Measurements from ENCODE around the gene TMEM117.
"Not testable (repeated sequence)": the region's sequence is repeated elsewhere in the genome, so short reads cannot be mapped to it uniquely, and the experiment has no call there.

Gene TMEM117

DNA sequence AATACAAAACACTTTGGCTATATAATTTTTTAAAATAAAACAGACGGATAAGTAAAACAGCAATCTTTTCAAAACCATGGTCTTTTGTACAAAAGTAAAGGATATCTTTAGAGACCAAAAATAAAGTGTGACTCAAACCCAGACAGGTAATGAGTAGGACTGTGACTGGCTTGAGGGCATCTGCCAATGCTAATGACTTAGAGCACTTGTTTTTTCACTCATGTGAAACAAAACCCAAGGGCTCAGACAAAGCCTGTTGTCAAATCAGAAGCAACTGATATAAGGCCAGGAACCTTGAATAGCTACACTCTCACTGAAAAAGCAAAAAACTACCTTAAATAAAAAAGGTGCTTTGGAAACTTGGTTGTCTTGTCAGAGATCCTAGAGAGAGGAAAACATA is 357.4 kb downstream of the TMEM117 start:
- H3K4me3 ChIP-seq (ENCODE audit: low read depth, low read length): no peak overlapping the region
- TF ChIP-seq, protein P1, sequence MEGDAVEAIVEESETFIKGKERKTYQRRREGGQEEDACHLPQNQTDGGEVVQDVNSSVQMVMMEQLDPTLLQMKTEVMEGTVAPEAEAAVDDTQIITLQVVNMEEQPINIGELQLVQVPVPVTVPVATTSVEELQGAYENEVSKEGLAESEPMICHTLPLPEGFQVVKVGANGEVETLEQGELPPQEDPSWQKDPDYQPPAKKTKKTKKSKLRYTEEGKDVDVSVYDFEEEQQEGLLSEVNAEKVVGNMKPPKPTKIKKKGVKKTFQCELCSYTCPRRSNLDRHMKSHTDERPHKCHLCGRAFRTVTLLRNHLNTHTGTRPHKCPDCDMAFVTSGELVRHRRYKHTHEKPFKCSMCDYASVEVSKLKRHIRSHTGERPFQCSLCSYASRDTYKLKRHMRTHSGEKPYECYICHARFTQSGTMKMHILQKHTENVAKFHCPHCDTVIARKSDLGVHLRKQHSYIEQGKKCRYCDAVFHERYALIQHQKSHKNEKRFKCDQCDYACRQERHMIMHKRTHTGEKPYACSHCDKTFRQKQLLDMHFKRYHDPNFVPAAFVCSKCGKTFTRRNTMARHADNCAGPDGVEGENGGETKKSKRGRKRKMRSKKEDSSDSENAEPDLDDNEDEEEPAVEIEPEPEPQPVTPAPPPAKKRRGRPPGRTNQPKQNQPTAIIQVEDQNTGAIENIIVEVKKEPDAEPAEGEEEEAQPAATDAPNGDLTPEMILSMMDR (IDR thresholded peaks at IDR 0.05; ENCODE audit: low read depth, low read length): no peak

DNA sequence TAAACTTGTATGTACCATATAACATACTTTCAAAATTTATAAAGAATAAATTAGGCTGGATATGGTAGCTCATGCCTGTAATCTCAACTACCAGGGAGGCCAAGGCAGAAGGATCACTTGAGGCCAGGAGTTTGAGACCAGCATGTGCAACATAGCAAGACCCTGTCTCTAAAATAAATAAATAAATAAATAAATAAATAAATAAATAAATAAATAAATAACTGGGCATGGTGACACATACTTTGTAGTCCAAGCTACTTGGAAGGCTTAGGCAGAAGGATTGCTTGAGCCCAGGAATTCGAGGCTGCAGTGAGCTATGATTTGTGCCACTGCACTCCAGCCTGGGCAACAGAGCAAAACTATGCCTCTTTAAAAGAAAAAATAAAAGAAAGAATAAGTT is 359.8 kb downstream of the TMEM117 start:
- H3K4me3 ChIP-seq (ENCODE audit: low read depth, low read length): not testable (repeated sequence)

DNA sequence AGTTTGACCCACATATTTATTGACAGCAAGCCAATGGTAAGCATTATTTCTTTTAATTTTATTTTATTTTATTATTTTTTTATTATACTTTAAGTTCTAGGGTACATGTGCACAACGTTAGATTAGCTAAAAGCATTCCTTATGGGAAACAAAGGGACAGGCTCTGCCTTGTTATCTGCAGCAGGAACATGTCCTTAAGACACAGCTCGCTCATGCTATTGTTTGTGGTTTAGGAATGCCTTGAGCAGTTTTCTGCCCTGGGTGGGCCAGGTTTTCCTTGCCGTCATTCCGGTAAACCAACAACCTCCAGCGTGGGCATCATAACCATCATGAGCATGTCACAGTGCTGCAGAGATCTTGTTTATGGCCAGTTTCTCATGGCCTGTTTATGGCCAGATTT is 370.2 kb downstream of the TMEM117 start:
- TF ChIP-seq, protein P1 (IDR thresholded peaks at IDR 0.05; ENCODE audit: low read depth, low read length): no peak
- H3K4me3 ChIP-seq (ENCODE audit: low read depth, low read length): no peak overlapping the region

DNA sequence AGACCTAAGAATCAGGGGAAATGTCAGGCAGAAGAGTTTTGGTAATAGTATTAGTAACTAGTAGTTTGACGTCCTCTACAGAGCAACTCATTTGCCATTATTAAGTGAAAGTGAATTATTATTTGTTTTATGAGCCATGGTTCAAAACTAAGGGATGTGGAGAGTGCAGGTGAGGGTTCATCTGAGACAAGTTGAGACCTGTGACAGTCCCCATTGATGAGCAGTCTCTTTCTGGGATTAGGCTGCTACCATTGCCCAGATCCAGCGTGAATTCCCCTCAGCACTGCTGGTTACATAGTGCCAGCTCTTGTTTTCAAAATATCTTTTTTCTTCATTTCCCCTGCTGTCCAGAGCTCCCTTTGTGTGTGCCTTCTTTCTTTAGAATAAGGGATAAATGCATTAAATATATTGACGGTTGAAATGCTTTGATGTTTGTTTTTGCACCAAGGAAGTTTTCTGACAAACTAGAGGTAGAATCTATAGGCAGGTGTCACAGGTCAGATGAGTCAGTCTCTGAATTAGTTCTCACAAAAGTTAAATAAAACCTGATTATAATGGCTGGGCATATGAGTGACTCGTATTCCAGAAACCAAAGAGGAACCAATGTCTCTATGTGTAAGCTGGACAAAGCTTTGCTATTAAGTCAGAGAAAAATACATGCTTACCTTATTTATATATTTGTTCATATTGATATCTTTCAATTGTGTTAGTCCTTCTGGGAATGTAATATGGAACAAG is 381.4 kb downstream of the TMEM117 start:
- no peak overlapping the region for H3K4me3 ChIP-seq (ENCODE audit: low read depth, low read length)
- TF ChIP-seq, protein P1 (IDR thresholded peaks at IDR 0.05; ENCODE audit: low read depth, low read length): no peak

DNA sequence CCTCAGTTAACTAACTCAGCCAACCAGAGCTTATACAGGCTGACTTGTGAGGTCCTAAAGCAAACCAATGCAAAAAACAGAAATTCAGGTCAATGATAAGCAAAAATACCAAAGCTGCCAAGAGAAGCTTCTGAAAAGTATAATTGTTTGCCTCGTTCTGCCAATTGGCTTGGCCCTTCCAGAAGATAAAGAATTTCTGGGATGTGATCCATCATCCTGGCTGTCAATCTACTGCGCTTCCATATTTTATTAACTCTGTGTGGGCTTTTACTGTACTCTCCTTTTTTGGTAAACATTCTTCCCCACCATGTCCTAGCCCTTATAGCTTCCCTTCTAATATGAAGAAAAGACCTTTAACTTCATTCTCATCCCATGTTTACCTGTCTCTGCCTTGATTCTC is 387.9 kb downstream of the TMEM117 start:
- TF ChIP-seq, protein P1 (IDR thresholded peaks at IDR 0.05; ENCODE audit: low read depth, low read length): no peak
- H3K4me3 ChIP-seq (ENCODE audit: low read depth, low read length): no peak overlapping the region

DNA sequence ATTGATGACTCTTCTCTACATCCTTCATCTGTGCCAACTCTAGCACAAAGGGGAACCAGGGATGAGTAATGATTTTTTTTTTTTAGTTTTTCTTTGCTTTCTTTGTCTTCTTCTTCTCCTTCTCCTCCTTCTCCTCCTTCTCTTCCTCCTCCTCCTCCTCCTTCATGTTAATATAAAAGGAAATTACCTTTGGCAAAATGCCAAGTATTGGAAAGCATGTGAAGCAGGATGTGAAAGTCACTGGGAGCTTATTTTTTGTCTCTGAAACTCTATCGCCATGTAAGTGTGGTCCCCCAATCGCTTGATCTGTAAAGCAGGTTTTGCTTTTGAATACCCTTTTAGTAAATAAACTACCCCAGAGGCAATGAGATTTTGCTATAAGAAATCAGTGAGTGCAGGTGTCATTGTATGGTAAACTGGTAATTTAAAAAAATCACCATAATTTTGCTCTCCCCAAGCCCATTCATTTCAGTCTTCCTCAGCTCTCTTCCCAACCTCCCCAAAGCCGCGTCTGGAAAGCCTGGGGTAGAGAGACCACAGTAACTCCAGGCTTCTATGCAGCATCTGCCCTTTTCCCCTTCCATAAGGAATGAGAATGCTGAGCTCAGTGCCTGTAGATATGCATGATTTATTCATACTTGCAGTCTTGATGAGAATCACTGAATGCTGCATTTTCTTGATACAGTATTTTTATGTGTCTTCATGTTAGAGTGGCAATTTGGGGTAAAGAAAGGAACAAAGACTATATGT is 388.7 kb downstream of the TMEM117 start:
- no peak overlapping the region for H3K4me3 ChIP-seq (ENCODE audit: low read depth, low read length)
- TF ChIP-seq, protein P1 (IDR thresholded peaks at IDR 0.05; ENCODE audit: low read depth, low read length): no peak

DNA sequence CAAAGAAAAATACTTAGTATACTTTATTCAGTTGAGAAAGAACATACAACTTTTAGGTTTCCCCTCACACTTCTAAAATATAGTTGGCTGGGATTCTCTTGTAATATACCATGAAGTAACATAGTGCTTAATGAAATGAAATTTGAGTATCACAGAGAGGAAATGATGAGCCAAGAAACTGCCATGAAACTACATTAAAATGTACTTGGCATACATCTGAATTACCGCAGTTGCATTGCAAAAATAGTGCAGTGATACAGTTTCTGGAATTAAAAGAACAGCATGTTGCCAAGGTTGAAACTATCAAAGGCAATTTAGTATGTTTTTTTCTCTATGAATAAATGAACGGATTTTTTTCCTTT is 389.2 kb downstream of the TMEM117 start:
- H3K4me3 ChIP-seq (ENCODE audit: low read depth, low read length): no peak overlapping the region
- TF ChIP-seq, protein P1 (IDR thresholded peaks at IDR 0.05; ENCODE audit: low read depth, low read length): no peak

All from WI38 (cell line).